ENCODE measurements around the gene GDA. TPM values are rescaled to one million over a fixed set of nuclear protein-coding genes. Genes with fewer than 3 reads are reported as not detected.

GDA gene
- 1.0 and 2.2 TPM in 2 replicates for total RNA-seq

DNA sequence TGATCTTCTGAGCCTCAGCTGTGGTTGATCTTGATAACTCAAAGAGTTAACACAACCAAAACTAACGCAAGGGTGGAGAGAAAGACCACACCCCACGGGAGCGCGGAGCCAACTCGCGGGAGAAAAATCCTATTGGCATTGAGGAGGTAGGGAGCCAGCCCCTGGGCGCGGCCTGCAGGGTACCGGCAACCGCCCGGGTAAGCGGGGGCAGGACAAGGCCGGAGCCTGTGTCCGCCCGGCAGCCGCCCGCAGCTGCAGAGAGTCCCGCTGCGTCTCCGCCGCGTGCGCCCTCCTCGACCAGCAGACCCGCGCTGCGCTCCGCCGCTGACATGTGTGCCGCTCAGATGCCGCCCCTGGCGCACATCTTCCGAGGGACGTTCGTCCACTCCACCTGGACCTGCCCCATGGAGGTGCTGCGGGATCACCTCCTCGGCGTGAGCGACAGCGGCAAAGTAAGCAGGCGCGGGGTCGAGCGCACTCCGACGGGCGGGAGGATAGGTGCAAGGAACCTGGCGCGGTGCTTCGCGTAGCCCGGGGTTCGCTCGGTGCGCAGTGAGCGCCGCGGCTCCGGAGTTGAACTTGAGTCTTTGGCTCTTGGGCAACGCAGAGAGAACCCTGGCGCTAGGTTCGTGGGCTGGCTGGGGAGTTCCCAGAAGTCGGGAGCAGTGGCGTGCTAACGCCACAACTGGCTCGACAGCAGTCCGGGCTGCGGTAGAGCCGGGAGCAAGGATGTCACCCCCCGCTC is at the start of gene GDA:
Gene GDA, plus strand, starts transcription at position 210 of the 745 bp plus-strand sequence. Its CDS starts 120 bp downstream, at position 330.

Other genes with a start within 250 kb of the GDA start
- gene ABHD17B, start 238.2 kb upstream of the GDA start, total RNA-seq, result 16.4 and 60.2 TPM in 2 replicates
- 11.5 and 22.2 TPM in 2 replicates for gene C9orf85, start 237.8 kb upstream of the GDA start, total RNA-seq
- gene C9orf57, start 88.8 kb upstream of the GDA start, total RNA-seq, result not detected in 2 replicates
- gene ZFAND5, start 215.8 kb downstream of the GDA start, total RNA-seq, result 70.7 and 104 TPM in 2 replicates

Measured in epithelial cell of alveolus of lung (primary cell).